ENCODE data around the gene OSBPL3.

The OSBPL3 gene

GRCh38 chr7:24781106-24781505 lies 198.9 kb downstream of the OSBPL3 start:
- H3K4me1 ChIP-seq (ENCODE audit: control insufficient read depth in 2 of 2, insufficient read depth in 2 of 2, low read length in 2 of 2): no peaks in the 10 kb centered on the region
- no peaks in the 10 kb centered on the region for H3K36me3 ChIP-seq (ENCODE audit: control insufficient read depth in 2 of 2, insufficient read depth in 2 of 2, low read length in 2 of 2)
- no peak overlapping the region for H3K4me3 ChIP-seq (ENCODE audit: low read length in 2 of 2)
- H3K9me3 ChIP-seq (ENCODE audit: control insufficient read depth in 2 of 2, low read length in 2 of 2): no peaks in the 10 kb centered on the region
- H3K27ac ChIP-seq (ENCODE audit: low read depth in 2 of 2, low read length in 2 of 2): no peak overlapping the region
- H3K9ac ChIP-seq (ENCODE audit: low read depth in 1 of 2, low read length in 2 of 2): no peak overlapping the region
- H3K27me3 ChIP-seq (ENCODE audit: control insufficient read depth in 2 of 2, insufficient read depth in 2 of 2, low read length in 2 of 2): no peaks in the 10 kb centered on the region

- Histone ChIP-seq H3K36me3 (ENCODE audit: control insufficient read depth in 2 of 2, insufficient read depth in 2 of 2, low read length in 2 of 2) (no peaks in the 10 kb centered on the region), H3K27me3 (ENCODE audit: control insufficient read depth in 2 of 2, insufficient read depth in 2 of 2, low read length in 2 of 2) (no peaks in the 10 kb centered on the region), H3K4me3 (ENCODE audit: low read length in 2 of 2) (no peak overlapping the region), H3K9me3 (ENCODE audit: control insufficient read depth in 2 of 2, low read length in 2 of 2) (no peaks in the 10 kb centered on the region), H3K27ac (ENCODE audit: low read depth in 2 of 2, low read length in 2 of 2) (no peak overlapping the region), H3K4me1 (ENCODE audit: control insufficient read depth in 2 of 2, insufficient read depth in 2 of 2, low read length in 2 of 2) (no peaks in the 10 kb centered on the region), H3K9ac (ENCODE audit: low read depth in 1 of 2, low read length in 2 of 2) (no peak overlapping the region)
These were observed 200.7 kb downstream of the OSBPL3 start for GRCh38 chr7:24779283-24779655.

GRCh38 chr7:24778543-24779282 lies 201.3 kb downstream of the OSBPL3 start:
- no peaks in the 10 kb centered on the region for H3K4me1 ChIP-seq (ENCODE audit: control insufficient read depth in 2 of 2, insufficient read depth in 2 of 2, low read length in 2 of 2)
- no peaks in the 10 kb centered on the region for H3K36me3 ChIP-seq (ENCODE audit: control insufficient read depth in 2 of 2, insufficient read depth in 2 of 2, low read length in 2 of 2)
- no peaks in the 10 kb centered on the region for H3K9me3 ChIP-seq (ENCODE audit: control insufficient read depth in 2 of 2, low read length in 2 of 2)
- no peak overlapping the region for H3K4me3 ChIP-seq (ENCODE audit: low read length in 2 of 2)
- no peaks in the 10 kb centered on the region for H3K27me3 ChIP-seq (ENCODE audit: control insufficient read depth in 2 of 2, insufficient read depth in 2 of 2, low read length in 2 of 2)
- H3K9ac ChIP-seq (ENCODE audit: low read depth in 1 of 2, low read length in 2 of 2): no peak overlapping the region
- H3K27ac ChIP-seq (ENCODE audit: low read depth in 2 of 2, low read length in 2 of 2): no peak overlapping the region

GRCh38 chr7:24777806-24778205 lies 202.2 kb downstream of the OSBPL3 start:
- Histone ChIP-seq H3K4me1 (ENCODE audit: control insufficient read depth in 2 of 2, insufficient read depth in 2 of 2, low read length in 2 of 2) (no peaks in the 10 kb centered on the region), H3K27ac (ENCODE audit: low read depth in 2 of 2, low read length in 2 of 2) (no peak overlapping the region), H3K4me3 (ENCODE audit: low read length in 2 of 2) (no peak overlapping the region), H3K36me3 (ENCODE audit: control insufficient read depth in 2 of 2, insufficient read depth in 2 of 2, low read length in 2 of 2) (no peaks in the 10 kb centered on the region), H3K9me3 (ENCODE audit: control insufficient read depth in 2 of 2, low read length in 2 of 2) (no peaks in the 10 kb centered on the region), H3K27me3 (ENCODE audit: control insufficient read depth in 2 of 2, insufficient read depth in 2 of 2, low read length in 2 of 2) (no peaks in the 10 kb centered on the region), H3K9ac (ENCODE audit: low read depth in 1 of 2, low read length in 2 of 2) (no peak overlapping the region)

GRCh38 chr7:24773646-24774045 lies 206.3 kb downstream of the OSBPL3 start:
- H3K9me3 ChIP-seq (ENCODE audit: control insufficient read depth in 2 of 2, low read length in 2 of 2): no peaks in the 10 kb centered on the region
- H3K36me3 ChIP-seq (ENCODE audit: control insufficient read depth in 2 of 2, insufficient read depth in 2 of 2, low read length in 2 of 2): no peaks in the 10 kb centered on the region
- no peak overlapping the region for H3K27ac ChIP-seq (ENCODE audit: low read depth in 2 of 2, low read length in 2 of 2)
- no peaks in the 10 kb centered on the region for H3K4me1 ChIP-seq (ENCODE audit: control insufficient read depth in 2 of 2, insufficient read depth in 2 of 2, low read length in 2 of 2)
- H3K27me3 ChIP-seq (ENCODE audit: control insufficient read depth in 2 of 2, insufficient read depth in 2 of 2, low read length in 2 of 2): no peaks in the 10 kb centered on the region
- no peak overlapping the region for H3K9ac ChIP-seq (ENCODE audit: low read depth in 1 of 2, low read length in 2 of 2)
- H3K4me3 ChIP-seq (ENCODE audit: low read length in 2 of 2): no peak overlapping the region

- H3K4me1 ChIP-seq (ENCODE audit: control insufficient read depth in 2 of 2, insufficient read depth in 2 of 2, low read length in 2 of 2): no peaks in the 10 kb centered on the region
These were observed 210.1 kb downstream of the OSBPL3 start for GRCh38 chr7:24769851-24770250.

GRCh38 chr7:24769014-24769830 lies 210.8 kb downstream of the OSBPL3 start:
- H3K9me3 ChIP-seq (ENCODE audit: control insufficient read depth in 2 of 2, low read length in 2 of 2): no peaks in the 10 kb centered on the region
- no peaks in the 10 kb centered on the region for H3K36me3 ChIP-seq (ENCODE audit: control insufficient read depth in 2 of 2, insufficient read depth in 2 of 2, low read length in 2 of 2)
- H3K4me3 ChIP-seq (ENCODE audit: low read length in 2 of 2): no peak overlapping the region
- H3K4me1 ChIP-seq (ENCODE audit: control insufficient read depth in 2 of 2, insufficient read depth in 2 of 2, low read length in 2 of 2): no peaks in the 10 kb centered on the region
- H3K27ac ChIP-seq (ENCODE audit: low read depth in 2 of 2, low read length in 2 of 2): no peak overlapping the region
- H3K27me3 ChIP-seq (ENCODE audit: control insufficient read depth in 2 of 2, insufficient read depth in 2 of 2, low read length in 2 of 2): peaks cover 0 to 3% of the 10 kb centered on the region in 2 donors
- H3K9ac ChIP-seq (ENCODE audit: low read depth in 1 of 2, low read length in 2 of 2): no peak overlapping the region

More at GRCh38 chr7:24769851-24770250, 210.1 kb downstream of the OSBPL3 start:
- Histone ChIP-seq H3K27me3 (ENCODE audit: control insufficient read depth in 2 of 2, insufficient read depth in 2 of 2, low read length in 2 of 2) (peaks cover 0 to 3% of the 10 kb centered on the region in 2 donors), H3K36me3 (ENCODE audit: control insufficient read depth in 2 of 2, insufficient read depth in 2 of 2, low read length in 2 of 2) (no peaks in the 10 kb centered on the region), H3K4me3 (ENCODE audit: low read length in 2 of 2) (no peak overlapping the region), H3K9me3 (ENCODE audit: control insufficient read depth in 2 of 2, low read length in 2 of 2) (no peaks in the 10 kb centered on the region), H3K27ac (ENCODE audit: low read depth in 2 of 2, low read length in 2 of 2) (no peak overlapping the region), H3K9ac (ENCODE audit: low read depth in 1 of 2, low read length in 2 of 2) (no peak overlapping the region)

GRCh38 chr7:24767878-24768569 lies 212.0 kb downstream of the OSBPL3 start:
- H3K27ac ChIP-seq (ENCODE audit: low read depth in 2 of 2, low read length in 2 of 2): no peak overlapping the region
- no peak overlapping the region for H3K4me3 ChIP-seq (ENCODE audit: low read length in 2 of 2)
- no peak overlapping the region for H3K9ac ChIP-seq (ENCODE audit: low read depth in 1 of 2, low read length in 2 of 2)
- H3K36me3 ChIP-seq (ENCODE audit: control insufficient read depth in 2 of 2, insufficient read depth in 2 of 2, low read length in 2 of 2): no peaks in the 10 kb centered on the region
- H3K27me3 ChIP-seq (ENCODE audit: control insufficient read depth in 2 of 2, insufficient read depth in 2 of 2, low read length in 2 of 2): peaks cover 0 to 3% of the 10 kb centered on the region in 2 donors
- H3K4me1 ChIP-seq (ENCODE audit: control insufficient read depth in 2 of 2, insufficient read depth in 2 of 2, low read length in 2 of 2): no peaks in the 10 kb centered on the region
- no peaks in the 10 kb centered on the region for H3K9me3 ChIP-seq (ENCODE audit: control insufficient read depth in 2 of 2, low read length in 2 of 2)

GRCh38 chr7:24764972-24765744 lies 214.8 kb downstream of the OSBPL3 start:
- Histone ChIP-seq H3K27ac (ENCODE audit: low read depth in 2 of 2, low read length in 2 of 2) (no peak overlapping the region), H3K9ac (ENCODE audit: low read depth in 1 of 2, low read length in 2 of 2) (no peak overlapping the region), H3K36me3 (ENCODE audit: control insufficient read depth in 2 of 2, insufficient read depth in 2 of 2, low read length in 2 of 2) (no peaks in the 10 kb centered on the region), H3K27me3 (ENCODE audit: control insufficient read depth in 2 of 2, insufficient read depth in 2 of 2, low read length in 2 of 2) (peaks cover 0 to 11% of the 10 kb centered on the region in 2 donors), H3K4me1 (ENCODE audit: control insufficient read depth in 2 of 2, insufficient read depth in 2 of 2, low read length in 2 of 2) (no peaks in the 10 kb centered on the region), H3K4me3 (ENCODE audit: low read length in 2 of 2) (no peak overlapping the region), H3K9me3 (ENCODE audit: control insufficient read depth in 2 of 2, low read length in 2 of 2) (no peaks in the 10 kb centered on the region)

Data from mucosa of rectum (tissue), 2 donors.